Mucosa of descending colon (tissue), 3 donors: Measurements from ENCODE around the gene STAT5A. TPM values are rescaled to one million over a fixed set of nuclear protein-coding genes. Genes with fewer than 3 reads are reported as not detected.

Experiments used
- ATAC-seq: fragments of 200-7000 bp; cut with Tn5 transposase; one replicate; pipeline ENCODE4 v1.9.1; 2020; ENCODE audit warnings: mild to moderate bottlenecking, moderate library complexity
- DNase-seq, 3 donors: peaks; one replicate each; pipeline ENCODE4 v3.0.0-alpha.2; 2020
- H3K36me3 ChIP-seq: fragments of 200-600 bp; one replicate; pipeline ENCODE4 v1.8.0; 2021; ENCODE audit warnings: low read depth, mild to moderate bottlenecking
- H3K4me1 ChIP-seq: fragments of 200-600 bp; one replicate; pipeline ENCODE4 v1.8.0; 2021; ENCODE audit warnings: low read depth, mild to moderate bottlenecking
- H3K4me3 ChIP-seq: fragments of 200-600 bp; one replicate; pipeline ENCODE4 v1.8.0; 2021; ENCODE audit warnings: mild to moderate bottlenecking
- H3K9me3 ChIP-seq: fragments of 200-600 bp; one replicate; pipeline ENCODE4 v1.8.0; 2021; ENCODE audit warnings: mild to moderate bottlenecking
- intact Hi-C, 2 donors: fragments of 100-400 bp; cut with DNase I in 1 of 2; cut with micrococcal nuclease in 1 of 2; formaldehyde crosslinking; loops; one replicate each; pipeline versions ENCODE4 v1.11.0 to v1.11.1; 2022; cut with DNase I, micrococcal nuclease
- total RNA-seq, 3 donors: library from RNA; stranded (reverse); fragmentation: NEBNext Ultra II Directional in 2 of 3; extraction: Animal tissue kit (Norgen Biotek cat#: 25700) in 2 of 3; gene quantifications; one replicate each; pipeline versions ENCODE4 v1.2.1 to v1.2.4, GENCODE V29; 2021 to 2023
- TF ChIP-seq, protein P1 (sequence below): fragments of 200-600 bp; IDR thresholded peaks from one replicate; pipeline ENCODE4 v1.8.0; 2022; ENCODE audit warnings: antibody characterized with exemption, mild to moderate bottlenecking
- donor health status: DM: no; HTN: no; CAD: no; lungs with moderate emphysema.
- donor health status: DM: no; HTN: no; CAD: no.
- donor health status: DM: no; HTN: yes; CAD: no.

STAT5A gene
- total RNA-seq, 3 donors from 2014 or later = 26.4 to 53.7 (median 29.7) TPM

DNA sequence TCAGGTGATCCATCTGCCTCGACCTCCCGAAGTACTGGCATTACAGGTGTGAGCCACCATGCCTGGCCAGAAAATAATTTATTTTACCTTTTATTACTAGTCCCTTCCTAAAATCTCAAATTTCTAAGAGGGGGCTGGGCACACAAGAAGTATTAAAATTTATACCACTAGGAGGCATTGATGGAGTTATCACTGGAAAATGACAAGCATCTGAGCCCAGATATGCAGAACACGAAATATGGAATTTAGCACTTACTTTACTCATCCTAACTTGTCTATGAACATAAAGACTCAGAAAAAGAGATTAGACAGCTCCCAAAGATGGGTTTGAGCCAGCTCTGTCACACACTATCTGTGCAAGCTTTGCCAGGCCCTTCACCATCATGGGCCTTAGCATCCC, 46.4 kb downstream of the STAT5A start:
- TF ChIP-seq, protein P1, sequence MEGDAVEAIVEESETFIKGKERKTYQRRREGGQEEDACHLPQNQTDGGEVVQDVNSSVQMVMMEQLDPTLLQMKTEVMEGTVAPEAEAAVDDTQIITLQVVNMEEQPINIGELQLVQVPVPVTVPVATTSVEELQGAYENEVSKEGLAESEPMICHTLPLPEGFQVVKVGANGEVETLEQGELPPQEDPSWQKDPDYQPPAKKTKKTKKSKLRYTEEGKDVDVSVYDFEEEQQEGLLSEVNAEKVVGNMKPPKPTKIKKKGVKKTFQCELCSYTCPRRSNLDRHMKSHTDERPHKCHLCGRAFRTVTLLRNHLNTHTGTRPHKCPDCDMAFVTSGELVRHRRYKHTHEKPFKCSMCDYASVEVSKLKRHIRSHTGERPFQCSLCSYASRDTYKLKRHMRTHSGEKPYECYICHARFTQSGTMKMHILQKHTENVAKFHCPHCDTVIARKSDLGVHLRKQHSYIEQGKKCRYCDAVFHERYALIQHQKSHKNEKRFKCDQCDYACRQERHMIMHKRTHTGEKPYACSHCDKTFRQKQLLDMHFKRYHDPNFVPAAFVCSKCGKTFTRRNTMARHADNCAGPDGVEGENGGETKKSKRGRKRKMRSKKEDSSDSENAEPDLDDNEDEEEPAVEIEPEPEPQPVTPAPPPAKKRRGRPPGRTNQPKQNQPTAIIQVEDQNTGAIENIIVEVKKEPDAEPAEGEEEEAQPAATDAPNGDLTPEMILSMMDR = no peak
- intact Hi-C loops = no loop called here
- DNase-seq = no peak
- no peak for ATAC-seq
- H3K36me3 ChIP-seq = peaks cover 8% of the 10 kb centered on the region
- no peaks in the 10 kb centered on the region for H3K9me3 ChIP-seq
- peaks cover 2% of the 10 kb centered on the region for H3K4me1 ChIP-seq
- no peak overlapping the region for H3K4me3 ChIP-seq

DNA sequence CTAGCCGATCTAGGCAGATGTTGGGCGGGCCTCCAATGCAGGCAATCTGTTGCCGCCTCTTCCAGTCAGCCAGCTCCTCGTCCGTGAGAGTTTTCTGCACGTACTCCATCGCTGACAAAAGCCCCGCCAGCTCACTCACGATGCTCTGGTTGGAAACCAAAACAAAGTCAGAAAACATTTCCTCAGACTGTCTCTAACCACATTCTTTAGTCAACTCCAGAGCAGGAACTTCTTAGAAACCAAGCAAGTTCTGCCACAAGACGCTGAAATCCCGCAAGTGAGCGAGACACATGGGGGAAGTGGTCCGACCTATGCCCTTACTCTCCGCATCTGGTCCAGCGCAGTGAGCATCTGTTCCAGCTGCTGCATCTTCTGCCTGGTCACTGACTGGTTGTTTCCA, 49.1 kb downstream of the STAT5A start:
- ATAC-seq = peak; percentile 61
- TF ChIP-seq, protein P1 = no peak
- H3K9me3 ChIP-seq = no peaks in the 10 kb centered on the region
- peak in 2 of 3 donors; percentile 30 for DNase-seq
- H3K4me3 ChIP-seq = no peak overlapping the region
- no peaks in the 10 kb centered on the region for H3K4me1 ChIP-seq
- intact Hi-C loops = no loop called here
- peaks cover 8% of the 10 kb centered on the region for H3K36me3 ChIP-seq

DNA sequence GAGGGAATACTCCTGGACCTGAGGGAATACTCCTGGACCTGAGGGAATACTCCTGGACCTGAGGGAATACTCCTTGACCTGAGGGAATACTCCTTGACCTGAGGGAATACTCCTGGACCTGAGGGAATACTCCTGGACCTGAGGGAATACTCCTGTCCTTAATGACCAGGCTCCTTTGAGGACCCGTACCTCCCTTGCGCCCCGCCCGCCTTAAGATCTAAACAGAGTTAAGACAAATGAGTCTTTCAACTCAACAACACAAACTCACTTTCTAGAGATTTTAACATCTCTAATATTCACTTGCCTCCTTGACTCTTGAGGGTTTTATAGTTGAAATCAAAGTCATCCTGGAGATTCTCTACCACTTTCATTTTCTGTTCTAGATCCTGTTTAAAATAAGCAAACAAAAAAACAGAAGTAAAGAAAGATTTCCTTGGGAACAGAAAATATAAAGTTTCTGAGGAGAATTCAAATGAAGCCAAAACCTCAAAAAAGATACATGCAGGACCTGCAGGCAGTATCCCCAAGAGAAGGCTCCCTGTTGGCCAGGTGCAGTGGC, 50.2 kb downstream of the STAT5A start:
- no peaks in the 10 kb centered on the region for H3K36me3 ChIP-seq
- ATAC-seq = no peak
- no peaks in the 10 kb centered on the region for H3K9me3 ChIP-seq

DNA sequence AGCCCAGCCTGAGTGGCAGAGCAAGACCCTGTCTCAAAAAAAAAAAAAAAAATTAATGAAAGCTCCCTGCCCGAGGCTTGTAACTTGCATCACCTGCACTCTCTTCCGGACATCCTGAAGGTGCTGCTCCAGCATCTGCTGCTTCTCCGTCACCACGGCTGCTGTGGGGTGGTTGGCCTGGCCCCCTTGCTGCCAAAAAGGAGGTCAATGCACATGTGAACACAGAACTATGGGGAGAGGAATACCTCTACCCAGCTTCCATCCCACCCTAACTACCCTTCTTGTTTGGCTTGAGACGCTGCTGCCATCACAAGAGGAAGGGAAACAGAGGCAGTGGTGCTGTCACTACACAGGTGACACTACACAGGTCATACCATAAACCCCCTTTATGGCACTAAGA, 50.9 kb downstream of the STAT5A start:
- intact Hi-C loops = no loop called here
- Histone ChIP-seq H3K9me3 (no peaks in the 10 kb centered on the region), H3K4me3 (no peak overlapping the region), H3K36me3 (no peaks in the 10 kb centered on the region), H3K4me1 (no peaks in the 10 kb centered on the region)
- DNase-seq (no peak), ATAC-seq (no peak)
- TF ChIP-seq, protein P1 = no peak

More for the DNA sequence above, 50.2 kb downstream of the STAT5A start:
- no peak overlapping the region for H3K4me3 ChIP-seq
- TF ChIP-seq, protein P1 = no peak
- intact Hi-C loops = no loop called here
- no peak for DNase-seq
- no peaks in the 10 kb centered on the region for H3K4me1 ChIP-seq

DNA sequence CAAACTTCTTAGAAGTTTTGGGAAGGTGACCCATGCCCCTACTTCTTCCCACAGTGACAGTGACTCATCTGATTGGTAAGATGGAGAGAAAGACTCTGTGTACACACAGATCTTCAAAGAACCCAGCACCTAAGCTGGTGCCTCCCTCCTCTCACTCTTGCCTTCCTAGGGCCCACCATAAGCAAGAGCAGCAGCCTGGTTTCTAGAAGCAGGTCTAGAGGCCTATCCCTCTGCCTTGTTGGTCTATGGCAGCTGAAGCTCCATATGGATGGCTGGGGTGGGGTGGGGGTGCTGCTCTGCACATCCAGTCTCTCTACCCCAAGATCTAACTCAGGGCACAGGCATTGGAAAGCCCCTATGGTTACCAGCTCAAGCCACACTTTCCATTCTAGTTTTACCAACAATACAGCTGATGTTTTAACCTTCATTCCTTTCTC, 52.4 kb downstream of the STAT5A start:
- peak; percentile 37 for ATAC-seq
- Histone ChIP-seq H3K4me3 (no peak overlapping the region), H3K36me3 (no peaks in the 10 kb centered on the region), H3K9me3 (no peaks in the 10 kb centered on the region), H3K4me1 (no peaks in the 10 kb centered on the region)
- TF ChIP-seq, protein P1 = no peak
- intact Hi-C loops = no loop called here
- DNase-seq = no peak

DNA sequence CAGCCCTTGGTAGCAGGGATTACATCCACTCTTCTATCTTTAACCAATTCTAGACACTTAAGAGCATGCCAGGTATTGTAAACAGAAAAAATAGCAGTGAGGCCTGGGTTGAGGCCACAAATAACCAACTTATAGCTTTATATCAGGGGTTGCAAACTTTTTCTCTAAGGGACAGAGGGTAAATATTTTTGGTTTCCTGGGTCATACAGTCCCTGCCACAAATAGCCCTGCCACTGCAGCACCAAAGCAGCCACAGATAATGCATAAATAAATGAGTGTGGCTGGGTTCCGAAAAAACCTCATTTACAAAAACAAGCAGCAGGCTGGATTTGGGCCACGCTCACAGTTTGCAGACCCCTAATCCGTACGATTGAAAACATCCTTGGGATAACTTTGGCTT, 53.3 kb downstream of the STAT5A start:
- TF ChIP-seq, protein P1 = no peak
- H3K4me3 ChIP-seq = no peak overlapping the region
- H3K4me1 ChIP-seq = peaks cover 4% of the 10 kb centered on the region
- H3K9me3 ChIP-seq = no peaks in the 10 kb centered on the region
- no peaks in the 10 kb centered on the region for H3K36me3 ChIP-seq
- DNase-seq = no peak
- no peak for ATAC-seq
- intact Hi-C loops = no loop called here
